Cardiac fibroblast (primary cell): ENCODE measurements around the gene DUSP23.
A peak's percentile ranks its signal among the peaks of the same experiment; 100 is the strongest.

Source experiments
- DNase-seq, 2 donors: peaks; one replicate each; pipeline versions ENCODE4 v3.0.0 to v3.0.0-alpha.2; 2010; ENCODE audit warnings: low read depth in 2 of 2
- H3K4me3 ChIP-seq, 2 donors: replicated peaks in 1 of 2; 1 replicate in 1 of 2; 2 replicates in 1 of 2; pipeline ENCODE4 v1.5.1; 2011; ENCODE audit warnings: low read depth in 2 of 2, low read length in 2 of 2, mild to moderate bottlenecking in 2 of 2, moderate library complexity in 1 of 2
- TF ChIP-seq, protein P1 (sequence below): IDR thresholded peaks from one replicate; pipeline ENCODE4 v1.5.1; 2011; ENCODE audit warnings: low read depth, mild to moderate bottlenecking, low read length, inconsistent platforms

Gene DUSP23

GRCh38 chr1:159795534-159795933, 14.8 kb downstream of the DUSP23 start:
- no peak overlapping the region for H3K4me3 ChIP-seq
- TF ChIP-seq, protein P1, sequence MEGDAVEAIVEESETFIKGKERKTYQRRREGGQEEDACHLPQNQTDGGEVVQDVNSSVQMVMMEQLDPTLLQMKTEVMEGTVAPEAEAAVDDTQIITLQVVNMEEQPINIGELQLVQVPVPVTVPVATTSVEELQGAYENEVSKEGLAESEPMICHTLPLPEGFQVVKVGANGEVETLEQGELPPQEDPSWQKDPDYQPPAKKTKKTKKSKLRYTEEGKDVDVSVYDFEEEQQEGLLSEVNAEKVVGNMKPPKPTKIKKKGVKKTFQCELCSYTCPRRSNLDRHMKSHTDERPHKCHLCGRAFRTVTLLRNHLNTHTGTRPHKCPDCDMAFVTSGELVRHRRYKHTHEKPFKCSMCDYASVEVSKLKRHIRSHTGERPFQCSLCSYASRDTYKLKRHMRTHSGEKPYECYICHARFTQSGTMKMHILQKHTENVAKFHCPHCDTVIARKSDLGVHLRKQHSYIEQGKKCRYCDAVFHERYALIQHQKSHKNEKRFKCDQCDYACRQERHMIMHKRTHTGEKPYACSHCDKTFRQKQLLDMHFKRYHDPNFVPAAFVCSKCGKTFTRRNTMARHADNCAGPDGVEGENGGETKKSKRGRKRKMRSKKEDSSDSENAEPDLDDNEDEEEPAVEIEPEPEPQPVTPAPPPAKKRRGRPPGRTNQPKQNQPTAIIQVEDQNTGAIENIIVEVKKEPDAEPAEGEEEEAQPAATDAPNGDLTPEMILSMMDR = no peak
- DNase-seq = no peak

GRCh38 chr1:159798893-159799292, 18.1 kb downstream of the DUSP23 start:
- peak; percentile 91 for DNase-seq
- H3K4me3 ChIP-seq = no peak overlapping the region
- TF ChIP-seq, protein P1 = peak; percentile 70

- H3K4me3 ChIP-seq = no peak overlapping the region
- DNase-seq = no peak
- TF ChIP-seq, protein P1 = no peak
These were observed 18.8 kb downstream of the DUSP23 start for GRCh38 chr1:159799446-159799985.

DNA sequence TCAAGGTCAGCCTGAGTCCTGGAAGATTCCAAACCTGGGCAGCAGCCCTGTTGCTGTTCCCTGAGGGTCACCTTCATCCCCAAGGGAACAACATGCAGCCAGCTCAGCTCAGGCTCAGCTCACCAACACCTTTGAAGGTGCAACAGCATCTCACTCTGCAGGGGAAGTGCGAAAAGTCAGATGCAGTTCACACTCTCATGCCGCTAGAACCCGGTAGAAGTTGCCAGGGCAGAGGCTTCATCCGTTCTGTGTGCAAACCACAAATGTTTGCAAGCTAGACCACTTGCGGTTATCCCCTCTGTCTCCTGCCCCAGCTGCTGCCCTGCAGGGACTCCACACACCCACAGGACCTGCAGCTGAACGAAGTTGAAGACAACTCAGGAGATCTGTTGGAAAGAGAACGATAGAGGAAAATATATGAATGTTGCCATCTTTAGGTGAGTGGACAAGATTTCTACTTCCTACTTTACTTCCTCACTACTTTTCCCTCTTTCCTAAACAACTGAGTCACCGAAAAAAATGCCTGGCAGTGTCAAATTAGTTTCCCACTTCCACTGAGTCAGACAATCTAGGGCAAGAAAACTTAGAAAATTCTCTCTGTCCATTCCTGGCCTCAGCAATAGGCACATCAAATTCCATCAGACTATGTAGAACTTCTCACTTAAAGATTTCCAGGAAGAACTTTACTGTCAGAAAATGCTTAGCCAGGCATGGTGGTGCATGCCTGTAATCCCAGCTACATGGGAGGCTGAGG, 19.6 kb downstream of the DUSP23 start:
- TF ChIP-seq, protein P1 = no peak
- no peak for DNase-seq
- H3K4me3 ChIP-seq = no peak overlapping the region

GRCh38 chr1:159802111-159802510, 21.3 kb downstream of the DUSP23 start, which contains the start of gene FCRL6:
TSS of gene FCRL6 (plus strand) at chr1:159802360. CDS start at chr1:159802425, 65 bp downstream.
- TF ChIP-seq, protein P1 = no peak
- H3K4me3 ChIP-seq = no peak within 1 kb of the TSS
- DNase-seq = no peak

DNA sequence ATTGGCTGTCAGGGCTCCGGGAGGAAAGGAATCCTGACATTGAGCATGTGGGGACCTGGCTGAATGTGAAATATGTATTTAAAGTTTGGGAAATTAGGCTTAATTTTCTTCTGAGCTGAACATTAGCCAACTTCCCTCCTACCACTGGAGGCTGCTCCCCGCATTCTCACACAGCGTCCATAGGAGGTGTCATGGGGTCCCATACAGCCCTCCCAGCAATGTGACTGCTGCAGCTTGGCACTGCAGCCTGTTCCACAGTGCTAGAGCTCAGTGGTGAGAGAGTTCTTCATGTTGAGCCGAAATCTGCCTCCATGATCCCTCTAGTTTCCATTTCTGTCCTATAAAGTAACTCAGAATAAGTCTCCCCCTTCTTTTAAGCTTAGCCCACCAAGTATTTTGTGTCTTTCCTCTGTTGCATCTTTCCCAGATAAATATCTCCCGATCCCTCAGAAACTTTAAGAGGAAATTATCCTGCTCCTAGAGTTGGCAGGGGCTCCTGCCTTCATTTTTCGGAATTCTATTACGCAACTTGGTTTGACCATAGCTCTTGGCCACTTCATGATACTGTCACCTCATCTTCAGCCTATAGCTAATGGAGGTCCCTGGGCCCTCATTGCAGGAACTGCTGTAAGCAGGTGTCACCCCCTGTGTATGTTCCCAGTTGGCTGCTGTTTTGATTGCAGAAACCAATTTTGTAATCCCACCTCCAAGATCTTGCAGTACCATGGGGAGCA, 23.4 kb downstream of the DUSP23 start:
- no peak for DNase-seq
- H3K4me3 ChIP-seq = no peak overlapping the region
- TF ChIP-seq, protein P1 = no peak
